A673 (cell line): ENCODE results near the gene NOS3.

Experiments used
- EZH2 ChIP-seq: fragments of 200-600 bp; sonication (generic); IDR thresholded peaks from 2 replicates; pipeline ENCODE4 v1.6.1; 2017; ENCODE audit warnings: borderline replicate concordance, low read depth, mild to moderate bottlenecking, mixed read lengths, antibody characterized with exemption, low read length; ENCODE audit not compliant: poor library complexity, severe bottlenecking
- TF ChIP-seq, protein P1 (sequence below): fragments of 300-800, 200-600 bp; sonication (generic); conservative IDR thresholded peaks from 2 replicates; pipeline ENCODE4 v1.5.1; 2017; ENCODE audit warnings: low read depth, mild to moderate bottlenecking, antibody characterized with exemption, low read length, moderate library complexity, mixed read lengths

DNA sequence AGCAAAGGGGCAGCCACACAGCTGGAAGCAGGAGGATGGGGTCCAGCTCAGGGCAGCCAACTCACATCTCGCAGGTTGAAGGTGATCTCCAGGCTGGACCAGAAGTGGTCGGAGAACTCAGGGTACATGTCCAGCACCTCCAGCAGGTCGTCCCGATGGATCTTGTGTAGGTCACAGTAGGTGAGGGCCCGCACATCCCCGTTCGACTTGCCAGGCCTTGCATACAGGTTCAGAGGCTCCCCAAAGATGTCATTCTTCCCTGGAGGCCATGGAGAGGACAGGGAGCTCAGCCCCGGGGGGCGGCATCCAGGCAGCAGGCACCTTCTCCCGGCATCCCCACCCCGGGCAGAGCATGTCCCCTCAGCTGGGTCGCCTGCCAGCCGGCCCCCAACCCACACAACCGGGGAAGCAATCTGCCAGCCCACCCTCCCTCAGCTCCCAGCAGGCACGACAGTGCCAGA is 42.0 kb upstream of the NOS3 start:
- TF ChIP-seq, protein P1, sequence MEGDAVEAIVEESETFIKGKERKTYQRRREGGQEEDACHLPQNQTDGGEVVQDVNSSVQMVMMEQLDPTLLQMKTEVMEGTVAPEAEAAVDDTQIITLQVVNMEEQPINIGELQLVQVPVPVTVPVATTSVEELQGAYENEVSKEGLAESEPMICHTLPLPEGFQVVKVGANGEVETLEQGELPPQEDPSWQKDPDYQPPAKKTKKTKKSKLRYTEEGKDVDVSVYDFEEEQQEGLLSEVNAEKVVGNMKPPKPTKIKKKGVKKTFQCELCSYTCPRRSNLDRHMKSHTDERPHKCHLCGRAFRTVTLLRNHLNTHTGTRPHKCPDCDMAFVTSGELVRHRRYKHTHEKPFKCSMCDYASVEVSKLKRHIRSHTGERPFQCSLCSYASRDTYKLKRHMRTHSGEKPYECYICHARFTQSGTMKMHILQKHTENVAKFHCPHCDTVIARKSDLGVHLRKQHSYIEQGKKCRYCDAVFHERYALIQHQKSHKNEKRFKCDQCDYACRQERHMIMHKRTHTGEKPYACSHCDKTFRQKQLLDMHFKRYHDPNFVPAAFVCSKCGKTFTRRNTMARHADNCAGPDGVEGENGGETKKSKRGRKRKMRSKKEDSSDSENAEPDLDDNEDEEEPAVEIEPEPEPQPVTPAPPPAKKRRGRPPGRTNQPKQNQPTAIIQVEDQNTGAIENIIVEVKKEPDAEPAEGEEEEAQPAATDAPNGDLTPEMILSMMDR = no peak
- TF ChIP-seq EZH2 = no peak
